NCI-H2227 treated with DMSO at 0.1 percent for 48 hours (cell line): Measurements from ENCODE around the gene MRPL51.

Experiments used
- DNase-seq: peaks from one replicate; lab custom pipeline; 2025; lab: John Stamatoyannopoulos, UW

Gene MRPL51

GRCh38 chr12:6461401-6462233 is 31.4 kb downstream of the MRPL51 start:
- no peak for DNase-seq

GRCh38 chr12:6460751-6461371 is 32.2 kb downstream of the MRPL51 start:
- no peak for DNase-seq

DNA sequence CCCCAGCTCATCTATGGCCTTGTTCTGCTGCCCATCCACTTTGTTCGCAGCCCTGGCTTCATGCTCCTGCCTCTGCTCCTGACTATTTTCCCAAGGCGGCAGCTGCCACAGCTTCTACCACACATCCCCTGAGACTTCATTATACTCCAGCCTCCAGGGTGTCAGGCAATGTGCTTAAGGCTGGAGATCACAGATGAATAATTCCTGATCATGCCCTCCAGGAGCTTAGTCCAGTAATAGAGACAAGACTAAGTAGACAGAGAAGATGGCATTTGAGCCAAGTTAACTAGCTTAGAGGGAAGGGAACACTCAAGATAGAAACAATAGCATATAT is 34.1 kb downstream of the MRPL51 start:
- no peak for DNase-seq

GRCh38 chr12:6458281-6459003 is 34.6 kb downstream of the MRPL51 start:
- no peak for DNase-seq

DNA sequence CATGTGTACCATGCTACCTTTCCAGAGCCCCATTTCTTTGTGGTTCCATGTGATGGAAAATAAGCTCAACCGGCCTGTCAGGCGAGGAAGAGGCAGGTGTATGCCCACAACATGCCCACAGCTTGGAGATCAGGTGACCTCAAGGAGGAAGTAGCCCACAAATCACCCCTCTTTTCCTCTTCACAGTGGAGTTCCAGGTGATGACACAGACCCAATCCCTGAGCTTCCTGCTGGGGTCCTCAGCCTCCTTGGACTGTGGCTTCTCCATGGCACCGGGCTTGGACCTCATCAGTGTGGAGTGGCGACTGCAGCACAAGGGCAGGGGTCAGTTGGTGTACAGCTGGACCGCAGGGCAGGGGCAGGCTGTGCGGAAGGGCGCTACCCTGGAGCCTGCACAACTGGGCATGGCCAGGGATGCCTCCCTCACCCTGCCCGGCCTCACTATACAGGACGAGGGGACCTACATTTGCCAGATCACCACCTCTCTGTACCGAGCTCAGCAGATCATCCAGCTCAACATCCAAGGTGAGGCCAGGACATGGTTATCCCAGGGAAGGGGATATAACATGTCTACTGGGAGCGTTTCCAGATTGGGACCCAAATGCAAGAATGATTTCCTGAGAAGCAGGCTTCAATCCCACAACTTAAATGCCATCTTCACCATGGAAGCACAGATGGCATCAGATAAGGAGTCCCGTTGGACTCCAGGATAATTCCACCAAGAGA is 35.7 kb downstream of the MRPL51 start:
- DNase-seq, result no peak

- no peak for DNase-seq
Observed at GRCh38 chr12:6452944-6453630, 40.0 kb downstream of the MRPL51 start.

GRCh38 chr12:6452245-6452943 is 40.7 kb downstream of the MRPL51 start:
- no peak for DNase-seq

GRCh38 chr12:6451348-6452244 is 41.5 kb downstream of the MRPL51 start, which contains the start of gene TAPBPL:
Gene TAPBPL, plus strand, starts transcription at chr12:6452042. Its CDS starts 207 bp downstream, at chr12:6452249.
- peak; percentile 69 for DNase-seq

DNA sequence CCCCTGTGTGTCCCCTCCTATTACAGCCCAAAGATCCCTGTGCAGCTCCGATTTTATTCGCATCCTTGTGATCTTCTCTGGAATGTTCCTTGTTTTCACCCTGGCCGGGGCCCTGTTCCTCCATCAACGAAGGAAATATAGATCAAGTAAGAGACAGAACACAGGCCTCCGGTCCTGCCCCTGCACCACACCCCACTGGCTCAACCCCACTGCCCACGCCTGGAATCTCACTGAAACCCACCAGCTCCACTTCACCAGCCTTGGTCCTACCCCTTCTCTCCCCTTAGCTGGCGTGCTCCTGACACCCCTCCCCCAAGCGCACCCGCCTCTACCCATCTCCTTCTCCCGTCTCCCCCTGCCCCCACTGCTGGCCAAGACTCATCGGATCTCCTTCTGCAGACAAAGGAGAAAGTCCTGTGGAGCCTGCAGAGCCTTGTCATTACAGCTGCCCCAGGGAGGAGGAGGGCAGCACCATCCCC is 42.2 kb downstream of the MRPL51 start:
- DNase-seq, result peak; percentile 31

GRCh38 chr12:6450091-6450868 is 42.8 kb downstream of the MRPL51 start:
- DNase-seq, result no peak

- no peak for DNase-seq
Observed at GRCh38 chr12:6444704-6445688, 48.1 kb downstream of the MRPL51 start, which contains the start of gene CD27. Gene CD27, plus strand, starts transcription at chr12:6444955. Its CDS starts 141 bp downstream, at chr12:6445096.

DNA sequence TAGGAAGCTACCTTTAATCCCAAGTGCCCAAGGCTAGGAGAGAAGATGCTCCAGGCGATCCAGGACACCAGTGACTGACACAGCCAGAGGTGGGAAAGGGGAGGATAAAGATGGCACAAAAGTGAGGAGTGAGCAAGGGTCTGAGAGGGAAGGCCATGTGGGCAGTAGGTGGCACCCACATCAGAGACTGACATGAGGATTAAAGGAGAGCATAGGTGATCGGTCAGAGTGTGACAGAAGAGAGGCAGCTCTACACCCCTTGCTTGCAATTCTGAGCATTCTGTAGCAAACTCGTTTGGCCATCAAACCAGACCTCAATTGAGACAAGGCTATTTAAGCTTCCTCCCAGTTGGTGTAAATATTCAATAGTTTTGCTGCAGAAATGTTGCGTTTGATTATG is 49.0 kb downstream of the MRPL51 start:
- no peak for DNase-seq

DNA sequence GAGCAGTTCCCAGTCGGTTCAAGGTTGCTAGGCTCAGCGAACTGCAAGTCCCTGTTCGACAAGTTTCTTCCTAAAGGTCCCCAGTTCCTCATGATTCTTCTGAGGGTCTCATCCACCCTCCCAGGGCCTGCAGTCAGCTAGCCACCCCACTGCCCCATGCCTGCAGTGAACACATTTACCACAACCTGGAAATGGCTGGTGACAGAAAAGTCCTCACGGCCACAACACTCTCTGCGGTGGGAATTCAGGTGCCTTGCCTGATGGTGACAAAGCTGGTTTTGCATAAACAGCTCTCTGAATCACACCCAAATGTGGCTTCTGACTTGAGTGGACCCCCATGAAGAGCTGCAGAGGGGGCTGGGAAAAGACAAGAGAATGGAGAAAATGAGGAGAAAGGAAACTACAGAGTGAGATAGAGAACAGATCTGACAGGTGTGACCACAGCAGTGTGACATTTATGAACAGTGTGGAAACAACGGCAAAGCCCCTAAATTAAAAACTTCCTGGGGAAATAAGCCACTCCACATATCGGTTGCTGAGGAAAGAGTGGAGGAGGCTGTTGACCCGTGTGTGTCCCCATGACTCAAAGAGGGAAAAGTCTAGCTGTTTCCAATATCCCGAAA is 49.6 kb downstream of the MRPL51 start:
- DNase-seq, result no peak

GRCh38 chr12:6442836-6443235 is 50.2 kb downstream of the MRPL51 start:
- no peak for DNase-seq
